Smooth muscle cell (in vitro differentiated cells): ENCODE data around the gene HIPK1. TPM values are rescaled to one million over a fixed set of nuclear protein-coding genes. Genes with fewer than 3 reads are reported as not detected.

Source experiments
- DNase-seq: peaks from one replicate; lab custom pipeline; 2025; ENCODE audit not compliant: unreplicated experiment; lab: John Stamatoyannopoulos, UW
- H2AFZ ChIP-seq: fragments of 200-600 bp; sonication (generic); 2 replicates; pipeline ENCODE4 v1.6.0; 2016; ENCODE audit warnings: antibody characterized with exemption, low read depth, mild to moderate bottlenecking
- H3F3A ChIP-seq: fragments of 200-600 bp; sonication (generic); 2 replicates; pipeline ENCODE4 v1.6.0; 2017; ENCODE audit warnings: antibody characterized with exemption, low read depth
- H3K27ac ChIP-seq: fragments of 200-600 bp; sonication (generic); 2 replicates; pipeline ENCODE4 v1.5.1; 2016; ENCODE audit warnings: low read depth, mild to moderate bottlenecking
- H3K27me3 ChIP-seq: fragments of 200-600 bp; sonication (generic); 2 replicates; pipeline ENCODE4 v1.6.1; 2016; ENCODE audit warnings: low read depth, mild to moderate bottlenecking
- H3K36me3 ChIP-seq: fragments of 200-600 bp; sonication (generic); 2 replicates; pipeline ENCODE4 v1.5.1; 2016; ENCODE audit warnings: low read depth
- H3K4me1 ChIP-seq: fragments of 200-600 bp; sonication (generic); 2 replicates; pipeline ENCODE4 v1.5.1; 2016; ENCODE audit warnings: low read depth
- H3K4me2 ChIP-seq: fragments of 200-600 bp; sonication (generic); 2 replicates; pipeline ENCODE4 v1.6.0; 2016; ENCODE audit warnings: mild to moderate bottlenecking
- H3K4me3 ChIP-seq: fragments of 200-600 bp; sonication (generic); 2 replicates; pipeline ENCODE4 v1.5.1; 2016; ENCODE audit warnings: mild to moderate bottlenecking
- H3K79me2 ChIP-seq: fragments of 200-600 bp; sonication (generic); 2 replicates; pipeline ENCODE4 v1.6.0; 2016; ENCODE audit warnings: low read depth, mild to moderate bottlenecking
- H3K9ac ChIP-seq: fragments of 200-600 bp; sonication (generic); 2 replicates; pipeline ENCODE4 v1.6.0; 2016; ENCODE audit warnings: low read depth
- H3K9me3 ChIP-seq: fragments of 200-600 bp; sonication (generic); replicated peaks from 2 replicates; pipeline ENCODE4 v1.5.1; 2016; ENCODE audit warnings: low read depth
- H4K20me1 ChIP-seq: fragments of 200-600 bp; sonication (generic); 2 replicates; pipeline ENCODE4 v1.6.0; 2016; ENCODE audit warnings: low read depth
- CTCF ChIP-seq: fragments of 200-600 bp; sonication (generic); IDR thresholded peaks from 2 replicates; pipeline ENCODE4 v1.5.1; 2017; ENCODE audit warnings: borderline replicate concordance, mild to moderate bottlenecking, antibody characterized with exemption; ENCODE audit not compliant: insufficient read depth, poor library complexity, severe bottlenecking
- WGBS: methylation state at CpG from one replicate; pipeline ENCODE4 v1.1.7; 2016; ENCODE audit warnings: low lambda C conversion rate; 5-methylcytosine and 5-hydroxymethylcytosine counted together
- polyA plus RNA-seq: library from polyadenylated mRNA; unstranded; fragments of >200 nt; fragmentation: Nextera tagmentation; extraction: Ambion mirVana; gene quantifications from 2 replicates; pipeline ENCODE4 v1.2.1, GENCODE V29; 2016
- total RNA-seq: library from RNA; depleted of rRNA; stranded (reverse); fragments of >200 nt; gene quantifications from 2 replicates; pipeline ENCODE4 v1.2.3, GENCODE V29; 2014

Gene HIPK1
- total and polyA plus RNA-seq, 2 experiments from 2014 or later = 12.0 to 34.2 TPM

GRCh38 chr1:113991467-113991997 is 62.4 kb downstream of the HIPK1 start:
- 64% methylated on average over 5 of the region's 5 CpGs for WGBS
- no peaks in the 10 kb centered on the region for H3K4me1 ChIP-seq
- DNase-seq = no peak
- no peaks in the 10 kb centered on the region for H4K20me1 ChIP-seq
- no peak overlapping the region for H3K4me2 ChIP-seq
- no peaks in the 10 kb centered on the region for H3F3A ChIP-seq
- H3K36me3 ChIP-seq = no peaks in the 10 kb centered on the region
- no peak for TF ChIP-seq CTCF
- no peak overlapping the region for H3K4me3 ChIP-seq
- H3K27ac ChIP-seq = no peak overlapping the region
- H3K9me3 ChIP-seq = no peaks in the 10 kb centered on the region
- H2AFZ ChIP-seq = no peak overlapping the region
- no peak overlapping the region for H3K9ac ChIP-seq
- H3K79me2 ChIP-seq = no peaks in the 10 kb centered on the region
- H3K27me3 ChIP-seq = no peaks in the 10 kb centered on the region

GRCh38 chr1:113993072-113993471 is 63.9 kb downstream of the HIPK1 start:
- Histone ChIP-seq H3F3A (peaks cover 2% of the 10 kb centered on the region), H3K27ac (no peak overlapping the region), H3K36me3 (no peaks in the 10 kb centered on the region), H3K79me2 (no peaks in the 10 kb centered on the region), H2AFZ (no peak overlapping the region), H3K4me2 (no peak overlapping the region), H3K27me3 (no peaks in the 10 kb centered on the region), H4K20me1 (no peaks in the 10 kb centered on the region), H3K4me1 (no peaks in the 10 kb centered on the region), H3K4me3 (no peak overlapping the region), H3K9me3 (no peaks in the 10 kb centered on the region), H3K9ac (no peak overlapping the region)
- WGBS = 96% methylated on average over 5 of the region's 5 CpGs
- TF ChIP-seq CTCF = no peak
- no peak for DNase-seq

GRCh38 chr1:113993766-113994165 is 64.6 kb downstream of the HIPK1 start:
- no peak overlapping the region for H3K9ac ChIP-seq
- no peaks in the 10 kb centered on the region for H3K4me1 ChIP-seq
- DNase-seq = no peak
- no peaks in the 10 kb centered on the region for H3K79me2 ChIP-seq
- 97% methylated on average over 2 of the region's 2 CpGs for WGBS
- H2AFZ ChIP-seq = no peak overlapping the region
- H4K20me1 ChIP-seq = no peaks in the 10 kb centered on the region
- no peak for TF ChIP-seq CTCF
- no peaks in the 10 kb centered on the region for H3K9me3 ChIP-seq
- H3K27me3 ChIP-seq = no peaks in the 10 kb centered on the region
- H3K4me3 ChIP-seq = no peak overlapping the region
- H3K27ac ChIP-seq = no peak overlapping the region
- no peak overlapping the region for H3K4me2 ChIP-seq
- H3F3A ChIP-seq = peaks cover 5% of the 10 kb centered on the region
- H3K36me3 ChIP-seq = no peaks in the 10 kb centered on the region

GRCh38 chr1:113995382-113995781 is 66.3 kb downstream of the HIPK1 start:
- Histone ChIP-seq H3K4me2 (no peak overlapping the region), H3K79me2 (no peaks in the 10 kb centered on the region), H3K36me3 (no peaks in the 10 kb centered on the region), H3K9me3 (no peaks in the 10 kb centered on the region), H3K27me3 (no peaks in the 10 kb centered on the region), H2AFZ (no peak overlapping the region), H3K4me1 (peaks cover 5% of the 10 kb centered on the region), H3K9ac (no peak overlapping the region), H3K27ac (no peak overlapping the region), H3K4me3 (no peak overlapping the region), H3F3A (peaks cover 5% of the 10 kb centered on the region), H4K20me1 (no peaks in the 10 kb centered on the region)
- no peak for DNase-seq
- TF ChIP-seq CTCF = no peak
- 100% methylated on average over 2 of the region's 2 CpGs for WGBS
